MCF 10A (cell line): ENCODE results near the gene FOXL1. TPM values are rescaled to one million over a fixed set of nuclear protein-coding genes. Genes with fewer than 3 reads are reported as not detected.
"Not testable (repeated sequence)": the region's sequence is repeated elsewhere in the genome, so short reads cannot be mapped to it uniquely, and the experiment has no call there.

Experiments
- BruUV-seq: library from RNA; stranded (reverse); fragments of 400-500 nt; replicated peaks from 2 replicates; lab custom pipeline; 2021; lab: Mats Ljungman, UMichigan
- CTCF ChIA-PET: fragments of 300-600 bp; sonication (Branson Sonifier 250); formaldehyde crosslinking; extraction: SDS; loops from one replicate; lab custom pipeline; 2021; ENCODE audit warnings: antibody characterized with exemption, inconsistent platforms; lab: Yijun Ruan, JAX
- POLR2A ChIA-PET: fragments of 300-600, 350-650 bp; sonication (Branson Sonifier 250); formaldehyde crosslinking; extraction: SDS; loops from one replicate; lab custom pipeline; 2020; ENCODE audit warnings: antibody characterized with exemption, inconsistent platforms; lab: Yijun Ruan, JAX
- DNase-seq: peaks from one replicate; pipeline ENCODE4 v3.0.0-alpha.2; 2018; ENCODE audit not compliant: unreplicated experiment
- H3K27ac Mint-ChIP-seq: one replicate; pipeline ENCODE4 v1.8.0; 2022; ENCODE audit warnings: mild to moderate bottlenecking, low read depth, mixed read lengths; ENCODE audit not compliant: unreplicated experiment
- H3K27me3 Mint-ChIP-seq: one replicate; pipeline ENCODE4 v1.8.0; 2022; ENCODE audit warnings: mixed read lengths; ENCODE audit not compliant: insufficient read depth, unreplicated experiment
- H3K36me3 Mint-ChIP-seq: one replicate; pipeline ENCODE4 v1.8.0; 2022; ENCODE audit warnings: mild to moderate bottlenecking, moderate library complexity, mixed read lengths; ENCODE audit not compliant: insufficient read depth, unreplicated experiment
- H3K4me1 Mint-ChIP-seq: one replicate; pipeline ENCODE4 v1.8.0; 2022; ENCODE audit warnings: mixed read lengths; ENCODE audit not compliant: insufficient read depth, unreplicated experiment
- H3K4me3 Mint-ChIP-seq: one replicate; pipeline ENCODE4 v1.8.0; 2022; ENCODE audit warnings: mild to moderate bottlenecking, moderate library complexity, mixed read lengths; ENCODE audit not compliant: unreplicated experiment
- H3K9me3 Mint-ChIP-seq: one replicate; pipeline ENCODE4 v1.8.0; 2022; ENCODE audit warnings: mixed read lengths; ENCODE audit not compliant: unreplicated experiment
- intact Hi-C: fragments of 100-400 bp; cut with micrococcal nuclease; formaldehyde crosslinking; loops from 2 replicates; pipeline ENCODE4 v1.14.1; 2022
- total RNA-seq: library from RNA; stranded (reverse); gene quantifications from 2 replicates; pipeline ENCODE4 v1.2.3, GENCODE V29; 2022
- TF ChIP-seq, protein P1 (sequence below): fragments of 200-600 bp; IDR thresholded peaks from one replicate; pipeline ENCODE4 v1.8.0; 2022; ENCODE audit warnings: antibody characterized with exemption, mild to moderate bottlenecking; ENCODE audit not compliant: unreplicated experiment

The FOXL1 gene
- total RNA-seq, 1 experiment from 2014 or later, result 4.9 TPM

DNA sequence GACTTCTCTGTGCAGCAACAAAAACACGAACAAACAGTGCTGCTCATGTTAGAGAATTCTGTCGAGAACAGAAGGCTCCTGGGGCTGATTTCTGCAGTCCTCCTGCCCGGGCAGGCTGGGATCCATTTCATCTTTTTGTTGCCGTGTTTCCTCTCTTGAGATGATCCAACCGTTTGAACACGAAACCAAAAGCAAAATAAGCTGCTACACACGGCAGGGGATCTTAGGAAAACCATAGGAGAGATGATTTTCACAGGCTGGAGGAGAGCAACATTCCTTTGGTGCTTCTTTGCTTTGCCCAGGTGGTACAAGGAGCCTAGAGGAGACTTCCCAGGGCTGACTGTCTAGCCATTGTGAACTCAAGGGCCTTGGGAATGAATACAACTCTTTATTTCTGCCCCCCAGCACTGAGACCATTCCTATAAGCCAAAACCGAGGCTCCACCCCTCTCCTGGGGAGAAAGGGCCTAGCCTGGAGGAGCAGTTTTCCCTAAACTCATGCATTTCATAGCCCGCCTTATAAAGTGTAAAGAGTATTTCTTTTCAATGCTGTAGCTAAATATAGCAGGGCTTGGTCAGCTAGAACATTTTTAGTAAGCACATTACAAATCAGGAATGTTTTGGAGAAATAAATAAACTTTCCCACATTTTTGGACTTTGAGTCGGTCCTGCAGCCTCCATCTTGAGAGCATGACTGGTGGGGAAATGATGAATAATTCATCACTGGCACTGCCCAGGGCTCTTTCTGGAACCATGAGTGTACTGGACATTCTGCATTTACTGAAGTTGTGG, 7.7 kb downstream of the FOXL1 start:
- Mint-ChIP-seq H3K9me3 (peaks cover 1% of the 10 kb centered on the region), H3K4me1 (peaks cover 10% of the 10 kb centered on the region), H3K36me3 (no peaks in the 10 kb centered on the region), H3K27ac (no peak overlapping the region), H3K4me3 (no peak overlapping the region), H3K27me3 (no peaks in the 10 kb centered on the region)
- intact Hi-C loops, result no loop called here
- BruUV-seq, result no TSS peak
- TF ChIP-seq, protein P1, sequence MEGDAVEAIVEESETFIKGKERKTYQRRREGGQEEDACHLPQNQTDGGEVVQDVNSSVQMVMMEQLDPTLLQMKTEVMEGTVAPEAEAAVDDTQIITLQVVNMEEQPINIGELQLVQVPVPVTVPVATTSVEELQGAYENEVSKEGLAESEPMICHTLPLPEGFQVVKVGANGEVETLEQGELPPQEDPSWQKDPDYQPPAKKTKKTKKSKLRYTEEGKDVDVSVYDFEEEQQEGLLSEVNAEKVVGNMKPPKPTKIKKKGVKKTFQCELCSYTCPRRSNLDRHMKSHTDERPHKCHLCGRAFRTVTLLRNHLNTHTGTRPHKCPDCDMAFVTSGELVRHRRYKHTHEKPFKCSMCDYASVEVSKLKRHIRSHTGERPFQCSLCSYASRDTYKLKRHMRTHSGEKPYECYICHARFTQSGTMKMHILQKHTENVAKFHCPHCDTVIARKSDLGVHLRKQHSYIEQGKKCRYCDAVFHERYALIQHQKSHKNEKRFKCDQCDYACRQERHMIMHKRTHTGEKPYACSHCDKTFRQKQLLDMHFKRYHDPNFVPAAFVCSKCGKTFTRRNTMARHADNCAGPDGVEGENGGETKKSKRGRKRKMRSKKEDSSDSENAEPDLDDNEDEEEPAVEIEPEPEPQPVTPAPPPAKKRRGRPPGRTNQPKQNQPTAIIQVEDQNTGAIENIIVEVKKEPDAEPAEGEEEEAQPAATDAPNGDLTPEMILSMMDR, result no peak
- CTCF ChIA-PET, result no interaction called here
- no peak for DNase-seq
- POLR2A ChIA-PET, result no interaction called here

DNA sequence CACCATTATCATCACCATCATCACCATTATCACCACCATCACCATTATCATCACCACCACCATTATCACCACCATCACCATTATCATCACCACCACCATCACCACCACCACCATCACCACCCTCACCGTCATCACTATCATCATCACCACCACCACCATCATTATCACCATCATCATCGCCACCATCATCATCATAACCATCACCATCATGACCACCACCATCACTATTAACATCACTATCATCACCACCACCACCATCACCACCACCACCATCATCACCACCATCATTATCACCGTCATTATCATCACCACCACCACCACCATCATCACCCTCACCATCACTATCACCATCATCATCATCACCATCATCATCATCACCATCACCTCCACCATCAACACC, 9.1 kb downstream of the FOXL1 start:
- BruUV-seq, result no TSS peak

DNA sequence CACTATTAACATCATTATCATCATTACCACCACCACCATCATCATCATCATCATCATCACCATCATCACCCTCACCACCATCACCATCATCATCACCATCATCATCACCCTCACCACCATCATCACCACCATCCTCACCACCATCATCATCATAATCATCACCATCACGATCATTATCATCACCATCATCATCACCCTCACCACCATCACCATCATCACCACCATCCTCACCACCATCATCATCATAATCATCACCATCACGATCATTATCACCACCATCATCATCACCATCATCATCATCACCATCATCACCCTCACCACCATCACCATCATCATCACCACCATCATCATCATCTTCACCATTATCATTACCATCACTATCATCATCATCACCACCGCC, 9.6 kb downstream of the FOXL1 start:
- not testable (repeated sequence) for H3K27me3 Mint-ChIP-seq

More for the DNA sequence above, 9.1 kb downstream of the FOXL1 start:
- TF ChIP-seq, protein P1, result no peak
- peaks cover 10% of the 10 kb centered on the region for H3K4me1 Mint-ChIP-seq
- H3K27ac Mint-ChIP-seq, result no peak overlapping the region
- H3K36me3 Mint-ChIP-seq, result no peaks in the 10 kb centered on the region
- DNase-seq, result no peak
- H3K4me3 Mint-ChIP-seq, result no peak overlapping the region
- peaks cover 8% of the 10 kb centered on the region for H3K9me3 Mint-ChIP-seq
- intact Hi-C loops, result no loop called here
- ChIA-PET POLR2A (no interaction called here), CTCF (no interaction called here)
- H3K27me3 Mint-ChIP-seq, result no peaks in the 10 kb centered on the region

DNA sequence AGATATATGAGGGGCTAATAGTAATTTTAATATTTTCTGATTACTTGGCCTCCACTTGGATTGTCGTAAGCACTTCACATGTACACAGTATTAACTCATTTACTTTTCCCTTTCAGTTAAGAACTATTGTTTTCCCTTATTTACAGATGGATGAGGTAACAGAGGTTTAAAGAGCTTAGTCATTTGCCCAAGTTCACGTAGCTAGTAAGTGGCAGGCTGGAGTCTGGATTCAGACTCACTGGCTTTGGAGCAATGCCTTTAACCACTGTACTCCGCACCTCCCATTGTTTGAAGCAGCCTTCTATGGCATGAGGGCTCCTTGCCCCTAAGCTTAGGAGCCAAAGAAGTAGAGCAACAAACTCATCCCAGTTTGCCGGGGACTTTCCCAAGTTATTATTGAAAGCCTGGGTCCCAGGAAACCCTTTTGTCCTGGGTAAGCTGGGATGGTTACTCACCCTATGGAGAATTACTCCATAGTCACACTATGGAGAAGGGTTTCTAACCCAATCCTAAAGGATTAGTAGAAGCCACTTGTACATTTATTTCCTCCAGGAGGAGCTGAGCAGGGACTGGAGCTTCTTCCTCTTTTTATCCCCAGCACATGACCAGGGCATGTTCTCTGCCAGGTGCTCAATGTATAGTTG, 12.3 kb downstream of the FOXL1 start:
- Mint-ChIP-seq H3K36me3 (no peaks in the 10 kb centered on the region), H3K27ac (peak overlapping the region; percentile 47), H3K4me3 (no peak overlapping the region), H3K27me3 (no peaks in the 10 kb centered on the region), H3K9me3 (peaks cover 8% of the 10 kb centered on the region), H3K4me1 (peaks cover 3% of the 10 kb centered on the region)
- intact Hi-C loops, result loop anchor here (2.0 to 5.0 kb wide), 2 partner anchors 14 to 172 kb away; no protein-coding TSS in a partner anchor
- BruUV-seq, result no TSS peak
- ChIA-PET CTCF (interaction anchor here (0.8 to 1.1 kb wide), 3 partner anchors 14 to 21 kb away, joined by 3 to 4 read pairs (median 3); no protein-coding TSS in a partner anchor), POLR2A (interaction anchor here (1.1 to 1.5 kb wide), 2 partner anchors 14 to 74 kb away, joined by 4 to 5 read pairs; no protein-coding TSS in a partner anchor)
- peak; percentile 75 for DNase-seq
- TF ChIP-seq, protein P1, result no peak

More for the DNA sequence above, 9.6 kb downstream of the FOXL1 start:
- H3K27ac Mint-ChIP-seq, CTCF ChIA-PET, H3K4me3 Mint-ChIP-seq, BruUV-seq, H3K36me3 Mint-ChIP-seq, DNase-seq, intact Hi-C loops, POLR2A ChIA-PET, H3K9me3 Mint-ChIP-seq: not testable (repeated sequence)
- peaks cover 10% of the 10 kb centered on the region for H3K4me1 Mint-ChIP-seq
